Bladder microvascular endothelial cell (primary cell): ENCODE measurements around the gene GMEB1. TPM values are rescaled to one million over a fixed set of nuclear protein-coding genes. Genes with fewer than 3 reads are reported as not detected.

Experiments used
- total RNA-seq: library from RNA; depleted of rRNA; stranded (reverse); fragments of >200 nt; gene quantifications from 2 replicates; pipeline ENCODE4 v1.2.3, GENCODE V29; 2014

The GMEB1 gene
- total RNA-seq: 5.5 and 12.8 TPM in 2 replicates

GRCh38 chr1:28668191-28668955 lies at the start of gene GMEB1:
Gene GMEB1 (plus strand): TSS chr1:28668784. CDS start chr1:28683613, 14,829 bp downstream.

GRCh38 chr1:28642847-28643635 lies 25.5 kb upstream of the GMEB1 start, which contains the start of gene TAF12:
Gene TAF12 (minus strand): TSS chr1:28643067. CDS start chr1:28622081, 20,986 bp downstream.

GRCh38 chr1:28648474-28649198 lies 19.9 kb upstream of the GMEB1 start, which contains the start of gene RNU11:
Gene RNU11 (plus strand): TSS chr1:28648600.

GRCh38 chr1:28736450-28737306 lies 68.1 kb downstream of the GMEB1 start, which contains the start of gene YTHDF2:
Gene YTHDF2 (plus strand): TSS chr1:28736940. CDS start chr1:28737121, 181 bp downstream.

Other genes with a start within 250 kb of the GMEB1 start
- gene RCC1, start 162.7 kb upstream of the GMEB1 start, total RNA-seq: 48.4 and 63.1 TPM in 2 replicates
- 21.2 and 23.7 TPM in 2 replicates for gene TRNAU1AP, start 115.7 kb upstream of the GMEB1 start, total RNA-seq
- 0.65 and 5.2 TPM in 2 replicates for gene RAB42, start 76.5 kb upstream of the GMEB1 start, total RNA-seq
- 25.3 and 30.8 TPM in 2 replicates for gene TAF12, start 25.7 kb upstream of the GMEB1 start, total RNA-seq
- gene RNU11, start 20.2 kb upstream of the GMEB1 start, total RNA-seq: under 0.01 TPM in 1 of 2 replicates, not detected in the other
- 60.1 and 80.1 TPM in 2 replicates for gene YTHDF2, start 68.2 kb downstream of the GMEB1 start, total RNA-seq
- under 0.01 TPM in 1 of 2 replicates, not detected in the other for gene OPRD1, start 143.4 kb downstream of the GMEB1 start, total RNA-seq
- 12.3 and 32.7 TPM in 2 replicates for gene EPB41, start 245.8 kb downstream of the GMEB1 start, total RNA-seq